Measurements from ENCODE around the gene ADA. TPM values are rescaled to one million over a fixed set of nuclear protein-coding genes. Genes with fewer than 3 reads are reported as not detected.

The ADA gene
- total and polyA plus RNA-seq, 2 of the 4 experiments (the other 2 are of a cell fraction) = 8.1 to 11.0 TPM

DNA sequence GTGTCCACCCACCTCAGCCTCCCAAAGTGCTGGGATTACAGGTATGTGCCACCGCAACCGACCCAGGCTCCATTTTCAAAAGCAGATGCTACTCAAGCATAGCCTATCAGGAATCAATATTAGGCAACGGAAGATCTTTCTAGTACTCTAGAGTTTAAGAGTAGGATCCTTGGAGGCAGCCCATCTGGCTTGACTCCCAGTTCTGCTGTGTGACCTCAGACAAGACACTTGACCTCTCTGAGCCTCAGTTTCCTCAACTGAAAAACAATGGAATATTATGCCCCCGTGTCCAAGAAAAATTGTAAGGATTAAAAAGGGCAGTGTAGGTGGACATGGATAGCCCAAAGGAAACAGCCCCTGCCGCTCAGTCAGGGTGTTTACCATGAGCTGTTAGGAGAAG lies 14.5 kb downstream of the ADA start:
- H3K56ac ChIP-seq (ENCODE audit: extremely low read depth, insufficient read depth, low read length) = no peak overlapping the region
- in situ Hi-C loops (cut with MboI; ENCODE audit: low sequenced_read_pairs) (no loop called here), dilution Hi-C loops (cut with HindIII; ENCODE audit: low sequenced_read_pairs, unreplicated experiment) (no loop called here), intact Hi-C loops (cut with micrococcal nuclease) (no loop called here)
- H3K9me1 ChIP-seq (ENCODE audit: insufficient read depth, low read length) = 0 out of 2 replicates have a peak, but pooled peaks cover 2% of the 10 kb centered on the region
- no peak overlapping the region for H3K4me2 ChIP-seq (ENCODE audit: low read depth, low read length)
- no peak overlapping the region for H3K23ac ChIP-seq (ENCODE audit: low read depth, low read length)
- H3K27me3 ChIP-seq (ENCODE audit: control insufficient read depth, insufficient read depth, low read length) = no peaks in the 10 kb centered on the region
- DNase-seq = no peak
- no peak overlapping the region for H3K4me3 ChIP-seq (ENCODE audit: insufficient read depth, low read depth, low read length)
- H4K5ac ChIP-seq (ENCODE audit: low read depth, low read length) = no peak overlapping the region
- H4K8ac ChIP-seq (ENCODE audit: low read depth in 2 of 2, low read length in 2 of 2) = no peak overlapping the region
- H2BK15ac ChIP-seq (ENCODE audit: low read depth, low read length) = no peak overlapping the region
- CTCF ChIA-PET = no interaction called here
- 83% methylated on average over 1 of the region's 5 CpGs; no CpG with 5 or more reads in 1 of the 2 experiments for WGBS, 2 experiments (ENCODE audit: extremely low coverage in 2 of 2, insufficient read length in 1 of 2)
- BruUV-seq (replicated peaks) = no TSS peak
- H3K14ac ChIP-seq (replicated peaks; ENCODE audit: low read depth, low read length) = no peak overlapping the region
- H3K9ac ChIP-seq (ENCODE audit: low read depth, low read length) = no peak overlapping the region
- H2BK120ac ChIP-seq (ENCODE audit: low read depth, low read length) = no peak overlapping the region
- H3K9me3 ChIP-seq (ENCODE audit: control insufficient read depth, insufficient read depth, low read length) = peaks cover 4% of the 10 kb centered on the region
- H3K79me1 ChIP-seq (ENCODE audit: low read depth in 1 of 2, low read length in 2 of 2) = no peaks in the 10 kb centered on the region
- H2BK5ac ChIP-seq (ENCODE audit: low read depth, low read length, poor library complexity, severe bottlenecking) = no peak overlapping the region
- H3K4ac ChIP-seq (ENCODE audit: low read depth, low read length) = no peak overlapping the region
- POLR2A ChIA-PET (ENCODE audit: unreplicated experiment) = no interaction called here
- no peak overlapping the region for H2AFZ ChIP-seq (replicated peaks; ENCODE audit: low read length, poor library complexity)
- no peak overlapping the region for H2AK5ac ChIP-seq (ENCODE audit: low read depth, low read length)
- no peaks in the 10 kb centered on the region for H4K20me1 ChIP-seq (ENCODE audit: insufficient read depth, low read length)
- no peak overlapping the region for H2BK20ac ChIP-seq (ENCODE audit: low read depth, low read length)
- H4K91ac ChIP-seq (ENCODE audit: insufficient read depth, low read depth, low read length) = no peak overlapping the region
- H3K18ac ChIP-seq (ENCODE audit: low read depth, low read length) = no peak overlapping the region
- TF ChIP-seq MAFK (IDR thresholded peaks at IDR 0.05; ENCODE audit: low read depth, low read length) (no peak), MXI1 (IDR thresholded peaks at IDR 0.05; ENCODE audit: borderline replicate concordance, low read depth, low read length) (no peak), NFE2L2 (IDR thresholded peaks at IDR 0.05; ENCODE audit: low read depth, low read length) (no peak), CHD1 (IDR thresholded peaks at IDR 0.05; ENCODE audit: low read depth, low read length) (no peak), POLR2A (IDR thresholded peaks at IDR 0.05; ENCODE audit: low read depth, low read length) (no peak), RCOR1 (IDR thresholded peaks at IDR 0.05; ENCODE audit: insufficient replicate concordance, low read length) (no peak), BHLHE40 (IDR thresholded peaks at IDR 0.05; ENCODE audit: low read depth, low read length) (no peak), RFX5 (IDR thresholded peaks at IDR 0.05; ENCODE audit: low read depth, low read length) (no peak), MAZ (IDR thresholded peaks at IDR 0.05; ENCODE audit: borderline replicate concordance, low read depth, low read length) (no peak), CEBPB (IDR thresholded peaks at IDR 0.05; ENCODE audit: low read depth, low read length) (no peak), FOS (IDR thresholded peaks at IDR 0.05; ENCODE audit: low read depth, low read length) (no peak), RAD21 (IDR thresholded peaks at IDR 0.05; ENCODE audit: low read length) (no peak), SMC3 (IDR thresholded peaks at IDR 0.05; ENCODE audit: low read depth, low read length) (no peak)
- TF ChIP-seq, protein P1, sequence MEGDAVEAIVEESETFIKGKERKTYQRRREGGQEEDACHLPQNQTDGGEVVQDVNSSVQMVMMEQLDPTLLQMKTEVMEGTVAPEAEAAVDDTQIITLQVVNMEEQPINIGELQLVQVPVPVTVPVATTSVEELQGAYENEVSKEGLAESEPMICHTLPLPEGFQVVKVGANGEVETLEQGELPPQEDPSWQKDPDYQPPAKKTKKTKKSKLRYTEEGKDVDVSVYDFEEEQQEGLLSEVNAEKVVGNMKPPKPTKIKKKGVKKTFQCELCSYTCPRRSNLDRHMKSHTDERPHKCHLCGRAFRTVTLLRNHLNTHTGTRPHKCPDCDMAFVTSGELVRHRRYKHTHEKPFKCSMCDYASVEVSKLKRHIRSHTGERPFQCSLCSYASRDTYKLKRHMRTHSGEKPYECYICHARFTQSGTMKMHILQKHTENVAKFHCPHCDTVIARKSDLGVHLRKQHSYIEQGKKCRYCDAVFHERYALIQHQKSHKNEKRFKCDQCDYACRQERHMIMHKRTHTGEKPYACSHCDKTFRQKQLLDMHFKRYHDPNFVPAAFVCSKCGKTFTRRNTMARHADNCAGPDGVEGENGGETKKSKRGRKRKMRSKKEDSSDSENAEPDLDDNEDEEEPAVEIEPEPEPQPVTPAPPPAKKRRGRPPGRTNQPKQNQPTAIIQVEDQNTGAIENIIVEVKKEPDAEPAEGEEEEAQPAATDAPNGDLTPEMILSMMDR (conservative IDR thresholded peaks at IDR 0.05; ENCODE audit: low read depth, low read length) = no peak
- TF ChIP-seq, protein P2, sequence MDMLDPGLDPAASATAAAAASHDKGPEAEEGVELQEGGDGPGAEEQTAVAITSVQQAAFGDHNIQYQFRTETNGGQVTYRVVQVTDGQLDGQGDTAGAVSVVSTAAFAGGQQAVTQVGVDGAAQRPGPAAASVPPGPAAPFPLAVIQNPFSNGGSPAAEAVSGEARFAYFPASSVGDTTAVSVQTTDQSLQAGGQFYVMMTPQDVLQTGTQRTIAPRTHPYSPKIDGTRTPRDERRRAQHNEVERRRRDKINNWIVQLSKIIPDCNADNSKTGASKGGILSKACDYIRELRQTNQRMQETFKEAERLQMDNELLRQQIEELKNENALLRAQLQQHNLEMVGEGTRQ (IDR thresholded peaks at IDR 0.05; ENCODE audit: low read depth, low read length) = no peak
- TF ChIP-seq, protein P3, sequence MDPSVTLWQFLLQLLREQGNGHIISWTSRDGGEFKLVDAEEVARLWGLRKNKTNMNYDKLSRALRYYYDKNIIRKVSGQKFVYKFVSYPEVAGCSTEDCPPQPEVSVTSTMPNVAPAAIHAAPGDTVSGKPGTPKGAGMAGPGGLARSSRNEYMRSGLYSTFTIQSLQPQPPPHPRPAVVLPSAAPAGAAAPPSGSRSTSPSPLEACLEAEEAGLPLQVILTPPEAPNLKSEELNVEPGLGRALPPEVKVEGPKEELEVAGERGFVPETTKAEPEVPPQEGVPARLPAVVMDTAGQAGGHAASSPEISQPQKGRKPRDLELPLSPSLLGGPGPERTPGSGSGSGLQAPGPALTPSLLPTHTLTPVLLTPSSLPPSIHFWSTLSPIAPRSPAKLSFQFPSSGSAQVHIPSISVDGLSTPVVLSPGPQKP (IDR thresholded peaks at IDR 0.05; ENCODE audit: borderline replicate concordance, low read depth, low read length) = no peak
- H3K27ac ChIP-seq (ENCODE audit: insufficient read depth, low read length) = no peak overlapping the region
- H3K36me3 ChIP-seq (ENCODE audit: control insufficient read depth, insufficient read depth, low read length) = 0 out of 2 replicates have a peak, but pooled peaks cover 2% of the 10 kb centered on the region
- H3K4me1 ChIP-seq (ENCODE audit: control insufficient read depth, insufficient read depth, low read length) = peaks cover 2% of the 10 kb centered on the region
- no peak overlapping the region for H2AK9ac ChIP-seq (replicated peaks; ENCODE audit: low read depth, low read length, poor library complexity)
- ATAC-seq (ENCODE audit: low read depth) = no peak
